HepG2 (cell line): ENCODE data around the gene TRPM1. TPM values are rescaled to one million over a fixed set of nuclear protein-coding genes. Genes with fewer than 3 reads are reported as not detected.

Source experiments
- ATAC-seq: fragments of 200-7000 bp; cut with Tn5 transposase; 3 replicates; pipeline ENCODE4 v1.9.1; 2020; ENCODE audit warnings: mild to moderate bottlenecking, moderate library complexity
- BruUV-seq: library from RNA; stranded (reverse); fragments of 400-500 nt; replicated peaks from 2 replicates; lab custom pipeline; 2021; lab: Mats Ljungman, UMichigan
- CTCF ChIA-PET: fragments of 300-600 bp; formaldehyde crosslinking; extraction: SDS; loops from one replicate; lab custom pipeline; 2021; ENCODE audit warnings: low total read pairs, inconsistent platforms, low intra/inter-chr PET ratio; lab: Yijun Ruan, JAX
- POLR2A ChIA-PET: fragments of 350-600 bp; sonication (Branson Sonifier 250); formaldehyde crosslinking; loops from one replicate; lab custom pipeline; 2020; ENCODE audit warnings: antibody characterized with exemption, inconsistent platforms; lab: Yijun Ruan, JAX
- DNase-seq: peaks from one replicate; pipeline ENCODE4 v3.0.0-alpha.2; 2015; ENCODE audit warnings: low spot score
- FAIRE-seq: peaks from 3 replicates; lab custom pipeline; 2011; peaks lifted over from hg19 to GRCh38; lab: Jason Lieb, UNC
- H2AFZ ChIP-seq: one replicate; pipeline ENCODE4 v1.6.1; 2011; ENCODE audit warnings: low read length, inconsistent platforms
- H3K27ac ChIP-seq: fragments of 300-600 bp; 3 replicates; pipeline ENCODE4 v1.8.0; 2011; ENCODE audit warnings: mixed run types, mild to moderate bottlenecking, mixed read lengths, low read length, inconsistent platforms; ENCODE audit not compliant: insufficient read depth; ENCODE audit errors: extremely low read length
- H3K27me3 ChIP-seq, 2 experiments: fragments of 200-600 bp in 1 of 2; 2 replicates in 1 of 2; 3 replicates in 1 of 2; pipeline versions ENCODE4 v1.6.0 to v1.8.0; 2011; ENCODE audit warnings: low read length in 2 of 2, mild to moderate bottlenecking in 2 of 2, moderate library complexity in 2 of 2, inconsistent platforms in 1 of 2; ENCODE audit not compliant: insufficient read depth in 2 of 2, control insufficient read depth in 1 of 2
- H3K36me3 ChIP-seq, 2 experiments: fragments of 200-600 bp in 1 of 2; replicated peaks in 1 of 2; 2 replicates in 1 of 2; 3 replicates in 1 of 2; pipeline versions ENCODE4 v1.5.1 to v1.8.0; 2011; ENCODE audit warnings: low read length in 2 of 2, inconsistent platforms in 1 of 2; ENCODE audit not compliant: insufficient read depth in 2 of 2, control insufficient read depth in 1 of 2
- H3K4me1 ChIP-seq: 2 replicates; pipeline ENCODE4 v1.5.1; 2012; ENCODE audit warnings: low read length, inconsistent platforms; ENCODE audit not compliant: insufficient read depth
- H3K4me2 ChIP-seq: 2 replicates; pipeline ENCODE4 v1.6.0; 2011; ENCODE audit warnings: low read depth, low read length, inconsistent platforms
- H3K4me3 ChIP-seq, 3 experiments: fragments of 200-600 bp in 1 of 3; sonication (generic), shearing (Covaris generic) in 1 of 3; replicated peaks in 1 of 3; 2 replicates each; pipeline ENCODE4 v1.5.1; 2011 to 2016; ENCODE audit warnings: low read length in 3 of 3, inconsistent platforms in 2 of 3, low read depth in 2 of 3, mild to moderate bottlenecking in 2 of 3, control low read depth in 1 of 3, mixed read lengths in 1 of 3; ENCODE audit not compliant: insufficient read depth in 1 of 3
- H3K79me2 ChIP-seq: one replicate; pipeline ENCODE4 v1.6.1; 2011; ENCODE audit warnings: low read length, inconsistent platforms; ENCODE audit not compliant: insufficient read depth
- H3K9ac ChIP-seq: 2 replicates; pipeline ENCODE4 v1.6.0; 2011; ENCODE audit warnings: mild to moderate bottlenecking, low read depth, low read length, inconsistent platforms; ENCODE audit not compliant: insufficient read depth
- H3K9me3 ChIP-seq: 2 replicates; pipeline ENCODE4 v1.5.1; 2012; ENCODE audit warnings: mild to moderate bottlenecking, low read length
- H4K20me1 ChIP-seq: 2 replicates; pipeline ENCODE4 v1.6.0; 2011; ENCODE audit warnings: inconsistent platforms, mild to moderate bottlenecking, low read length, moderate library complexity; ENCODE audit not compliant: insufficient read depth
- CBFB ChIP-seq: sonication (generic); formaldehyde crosslinking; IDR thresholded peaks from 2 replicates; pipeline ENCODE4 v1.4.0; 2020; ENCODE audit warnings: missing genetic modification reagents
- MAFF ChIP-seq: IDR thresholded peaks from 2 replicates; pipeline ENCODE4 v1.6.1; 2011; ENCODE audit warnings: low read depth, low read length, improper control_type of control experiment
- MAFK ChIP-seq, 2 experiments: IDR thresholded peaks in 1 of 2; conservative IDR thresholded peaks in 1 of 2; 2 replicates each; pipeline ENCODE4 v1.6.1; 2011; ENCODE audit warnings: improper control_type of control experiment in 2 of 2, low read length in 2 of 2
- MIXL1 ChIP-seq: IDR thresholded peaks from 2 replicates; pipeline ENCODE4 v1.6.1; 2016
- MTF1 ChIP-seq: sonication (generic); formaldehyde crosslinking; IDR thresholded peaks from 2 replicates; pipeline ENCODE4 v1.5.0; 2020; ENCODE audit warnings: missing genetic modification reagents
- RAD51 ChIP-seq: fragments of 450-650 bp; IDR thresholded peaks from 2 replicates; pipeline ENCODE4 v1.6.1; 2016; ENCODE audit warnings: borderline replicate concordance
- RBFOX2 ChIP-seq: fragments of 200-400 bp; formaldehyde crosslinking; IDR thresholded peaks from 2 replicates; pipeline ENCODE4 v1.6.1; 2017; ENCODE audit warnings: low read depth, mild to moderate bottlenecking, low read length
- RCOR2 ChIP-seq: IDR thresholded peaks from 2 replicates; pipeline ENCODE4 v1.6.1; 2016; ENCODE audit warnings: missing biosample characterization, missing genetic modification reagents
- STAT6 ChIP-seq: sonication (generic); formaldehyde crosslinking; IDR thresholded peaks from 2 replicates; pipeline ENCODE4 v1.4.0; 2020; ENCODE audit warnings: missing genetic modification reagents, mild to moderate bottlenecking, borderline replicate concordance
- ZBTB1 ChIP-seq: sonication (generic); formaldehyde crosslinking; IDR thresholded peaks from 2 replicates; pipeline ENCODE4 v1.4.0; 2020; ENCODE audit warnings: missing genetic modification reagents, borderline replicate concordance
- ZFYVE20 ChIP-seq: sonication (generic); formaldehyde crosslinking; IDR thresholded peaks from 2 replicates; pipeline ENCODE4 v1.8.0; 2023; ENCODE audit warnings: low read depth, mild to moderate bottlenecking, moderate library complexity, missing genetic modification reagents, borderline replicate concordance
- ZNF263 ChIP-seq: sonication (generic); formaldehyde crosslinking; IDR thresholded peaks from 2 replicates; pipeline ENCODE4 v1.4.0; 2020; ENCODE audit warnings: missing genetic modification reagents
- WGBS: methylation state at CpG from one replicate; pipeline ENCODE4 v1.1.6; 2017; ENCODE audit warnings: low lambda C conversion rate; 5-methylcytosine and 5-hydroxymethylcytosine counted together
- in situ Hi-C: cut with HindIII; loops from 2 replicates; pipeline ENCODE4 v1.10.0; 2017; ENCODE audit warnings: low pct_unique_long_range_greater_than_20kb; ENCODE audit not compliant: extremely low pct_ligation_motif_present
- intact Hi-C: fragments of 100-400 bp; cut with micrococcal nuclease; formaldehyde crosslinking; loops from one replicate; pipeline ENCODE4 v1.10.0; 2022; ENCODE audit not compliant: unreplicated experiment
- polyA plus RNA-seq, 8 experiments: library from polyadenylated mRNA; depleted of rRNA in 3 of 8; stranded (reverse) in 7 of 8; unstranded in 1 of 8; fragments of >200 nt; fragmentation: Illumina TruSeq in 4 of 8; extraction: Trizol in 4 of 8; gene quantifications; 2 replicates each; pipeline versions ENCODE4 v1.2.1 to v1.2.3, GENCODE V29; 2011 to 2016; ENCODE audit warnings: low read depth in 4 of 8, missing spikeins in 1 of 8, mixed read lengths in 1 of 8; ENCODE audit not compliant: insufficient read depth in 1 of 8
- total RNA-seq, 5 experiments: library from RNA; depleted of rRNA; stranded (reverse); fragments of >200 nt; fragmentation: Illumina TruSeq; extraction: Trizol; gene quantifications; 2 replicates each; pipeline ENCODE4 v1.2.3, GENCODE V29; 2016; ENCODE audit warnings: low read depth in 1 of 5

Gene TRPM1
- total and polyA plus RNA-seq, 2 of the 13 experiments (the other 11 are each of a cell fraction or from before 2014, with no cell fraction given): not detected

DNA sequence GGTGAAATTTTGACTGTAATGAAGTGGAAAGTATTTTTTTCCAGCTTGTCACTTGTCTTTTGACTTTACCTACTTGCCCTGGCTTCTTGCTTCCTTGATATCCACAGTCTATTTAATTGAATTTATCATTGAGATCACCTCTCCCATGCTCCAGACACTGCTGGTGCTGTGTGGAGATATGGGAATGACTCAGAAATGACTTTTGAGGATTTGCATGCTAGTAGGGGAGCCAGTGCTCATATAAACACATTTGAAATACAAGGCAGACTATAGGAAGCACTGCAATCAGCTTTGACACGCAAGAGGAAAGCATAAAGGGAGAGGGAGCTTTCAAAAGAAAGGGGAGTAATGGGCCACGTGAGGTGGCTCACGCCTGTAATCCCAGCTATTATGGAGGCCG lies 7.3 kb upstream of the TRPM1 start (continued):
- TF ChIP-seq MTF1 (CRISPR knock-in tag): no peak
- no peak for TF ChIP-seq STAT6
- no peak for TF ChIP-seq ZNF263
- no peak for TF ChIP-seq RBFOX2
- TF ChIP-seq MIXL1 (CRISPR knock-in tag): no peak
- TF ChIP-seq ZFYVE20: no peak
- TF ChIP-seq RAD51: no peak
- TF ChIP-seq RCOR2 (CRISPR knock-in tag): no peak

DNA sequence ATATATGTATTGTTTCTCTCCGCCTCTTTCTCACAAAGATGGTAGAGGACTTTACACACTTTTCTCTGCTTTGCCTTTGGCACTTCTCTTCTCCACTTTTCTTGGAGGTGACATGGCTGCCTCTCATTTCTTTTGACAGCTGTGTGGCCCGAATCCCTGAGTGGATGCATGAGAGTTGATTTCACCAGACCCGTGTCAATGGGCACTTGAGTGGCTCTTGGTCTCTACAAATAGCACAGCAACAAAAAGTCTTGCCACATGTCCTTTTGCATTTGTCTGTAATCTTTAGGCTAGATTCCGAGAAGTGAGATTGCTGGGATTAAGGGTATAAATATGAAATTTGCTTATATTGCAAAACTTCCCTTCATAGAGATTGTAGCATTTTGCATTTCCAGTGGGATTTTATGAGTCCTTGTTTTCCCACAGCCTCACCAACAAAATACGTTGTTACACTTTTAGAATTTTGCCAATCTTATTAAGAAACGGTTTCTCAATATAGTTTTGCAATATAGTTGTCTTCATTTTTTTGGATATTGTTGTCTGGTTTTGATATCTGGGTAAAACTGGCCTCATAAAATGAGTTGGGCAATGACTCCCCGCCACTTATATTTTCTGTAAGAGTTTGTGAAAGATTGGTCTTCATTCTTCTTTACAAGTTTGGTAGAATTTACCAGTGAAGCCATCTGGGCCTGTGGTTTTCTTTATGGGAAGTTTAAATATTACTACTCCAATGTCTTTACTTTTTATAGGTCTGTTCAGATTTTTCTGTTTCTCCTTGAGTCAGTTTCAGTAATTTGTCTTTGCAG lies 5.2 kb upstream of the TRPM1 start:
- POLR2A ChIA-PET: no interaction called here
- no peak for DNase-seq
- no peaks in the 10 kb centered on the region for H3K36me3 ChIP-seq
- no peak for FAIRE-seq
- no peak overlapping the region for H3K4me2 ChIP-seq
- no TSS peak for BruUV-seq
- no peak overlapping the region for H3K27ac ChIP-seq
- intact Hi-C loops (no loop called here), in situ Hi-C loops (no loop called here)
- H3K9me3 ChIP-seq: no peaks in the 10 kb centered on the region
- TF ChIP-seq ZBTB1 (CRISPR knock-in tag): no peak
- TF ChIP-seq MAFF: peak; percentile 83
- TF ChIP-seq CBFB (CRISPR knock-in tag): no peak
- TF ChIP-seq MAFK (conservative IDR thresholded peaks at IDR 0.05 in 1 of 2, IDR thresholded peaks at IDR 0.05 in 1 of 2; ENCODE audit: low read length in 2 of 2): peak; percentile 69 to 87
- H3K79me2 ChIP-seq: no peaks in the 10 kb centered on the region
- no peak overlapping the region for H3K4me3 ChIP-seq
- no peaks in the 10 kb centered on the region for H4K20me1 ChIP-seq
- H3K4me1 ChIP-seq: no peaks in the 10 kb centered on the region
- no peak for ATAC-seq
- no peak overlapping the region for H3K9ac ChIP-seq
- no peak overlapping the region for H2AFZ ChIP-seq
- peaks cover 0 to 12% of the 10 kb centered on the region in 2 experiments; a peak in 2 of 5 replicates for H3K27me3 ChIP-seq
- CTCF ChIA-PET: no interaction called here
- 39% methylated on average over 7 of the region's 7 CpGs for WGBS
